ENCODE results near the gene POU4F1.

POU4F1 gene

GRCh38 chr13:78587395-78587794 lies 16.0 kb downstream of the POU4F1 start:
- Histone ChIP-seq H3K36me3 (ENCODE audit: control insufficient read depth, insufficient read depth, low read length) (no peaks in the 10 kb centered on the region), H3K27me3 (ENCODE audit: control insufficient read depth, insufficient read depth, low read length) (peaks cover 76% of the 10 kb centered on the region)

GRCh38 chr13:78586706-78587105 lies 16.6 kb downstream of the POU4F1 start:
- no peak overlapping the region for H3K9ac ChIP-seq (ENCODE audit: low read depth, low read length)
- H3K4me1 ChIP-seq (ENCODE audit: control insufficient read depth, insufficient read depth, low read length): peaks cover 18% of the 10 kb centered on the region
- H3K36me3 ChIP-seq (ENCODE audit: control insufficient read depth, insufficient read depth, low read length): no peaks in the 10 kb centered on the region
- peak overlapping the region; percentile 52 for H3K4me3 ChIP-seq (ENCODE audit: low read depth, low read length)
- no peak overlapping the region for H3K27ac ChIP-seq (ENCODE audit: low read depth, low read length)
- H3K9me3 ChIP-seq (ENCODE audit: control insufficient read depth, insufficient read depth, low read length): no peaks in the 10 kb centered on the region
- peaks cover 69% of the 10 kb centered on the region for H3K27me3 ChIP-seq (ENCODE audit: control insufficient read depth, insufficient read depth, low read length)

More at GRCh38 chr13:78587395-78587794, 16.0 kb downstream of the POU4F1 start:
- no peak overlapping the region for H3K9ac ChIP-seq (ENCODE audit: low read depth, low read length)
- H3K4me1 ChIP-seq (ENCODE audit: control insufficient read depth, insufficient read depth, low read length): peaks cover 20% of the 10 kb centered on the region
- H3K4me3 ChIP-seq (ENCODE audit: low read depth, low read length): peak overlapping the region; percentile 52
- H3K27ac ChIP-seq (ENCODE audit: low read depth, low read length): no peak overlapping the region
- H3K9me3 ChIP-seq (ENCODE audit: control insufficient read depth, insufficient read depth, low read length): no peaks in the 10 kb centered on the region

GRCh38 chr13:78576261-78576660 lies 27.1 kb downstream of the POU4F1 start:
- no peaks in the 10 kb centered on the region for H3K4me1 ChIP-seq (ENCODE audit: control insufficient read depth, insufficient read depth, low read length)
- no peak overlapping the region for H3K4me3 ChIP-seq (ENCODE audit: low read depth, low read length)
- no peak overlapping the region for H3K27ac ChIP-seq (ENCODE audit: low read depth, low read length)
- H3K27me3 ChIP-seq (ENCODE audit: control insufficient read depth, insufficient read depth, low read length): no peaks in the 10 kb centered on the region
- no peaks in the 10 kb centered on the region for H3K36me3 ChIP-seq (ENCODE audit: control insufficient read depth, insufficient read depth, low read length)
- no peaks in the 10 kb centered on the region for H3K9me3 ChIP-seq (ENCODE audit: control insufficient read depth, insufficient read depth, low read length)
- H3K9ac ChIP-seq (ENCODE audit: low read depth, low read length): no peak overlapping the region

GRCh38 chr13:78572459-78572858 lies 30.9 kb downstream of the POU4F1 start:
- Histone ChIP-seq H3K27me3 (ENCODE audit: control insufficient read depth, insufficient read depth, low read length) (no peaks in the 10 kb centered on the region), H3K4me1 (ENCODE audit: control insufficient read depth, insufficient read depth, low read length) (no peaks in the 10 kb centered on the region), H3K27ac (ENCODE audit: low read depth, low read length) (no peak overlapping the region), H3K9me3 (ENCODE audit: control insufficient read depth, insufficient read depth, low read length) (no peaks in the 10 kb centered on the region), H3K9ac (ENCODE audit: low read depth, low read length) (no peak overlapping the region), H3K4me3 (ENCODE audit: low read depth, low read length) (no peak overlapping the region), H3K36me3 (ENCODE audit: control insufficient read depth, insufficient read depth, low read length) (no peaks in the 10 kb centered on the region)

GRCh38 chr13:78569029-78569428 lies 34.3 kb downstream of the POU4F1 start:
- Histone ChIP-seq H3K4me1 (ENCODE audit: control insufficient read depth, insufficient read depth, low read length) (no peaks in the 10 kb centered on the region), H3K9me3 (ENCODE audit: control insufficient read depth, insufficient read depth, low read length) (no peaks in the 10 kb centered on the region), H3K9ac (ENCODE audit: low read depth, low read length) (no peak overlapping the region), H3K27me3 (ENCODE audit: control insufficient read depth, insufficient read depth, low read length) (no peaks in the 10 kb centered on the region), H3K36me3 (ENCODE audit: control insufficient read depth, insufficient read depth, low read length) (no peaks in the 10 kb centered on the region), H3K4me3 (ENCODE audit: low read depth, low read length) (no peak overlapping the region), H3K27ac (ENCODE audit: low read depth, low read length) (no peak overlapping the region)

GRCh38 chr13:78566631-78567030 lies 36.7 kb downstream of the POU4F1 start:
- Histone ChIP-seq H3K4me3 (ENCODE audit: low read depth, low read length) (no peak overlapping the region), H3K9me3 (ENCODE audit: control insufficient read depth, insufficient read depth, low read length) (no peaks in the 10 kb centered on the region), H3K36me3 (ENCODE audit: control insufficient read depth, insufficient read depth, low read length) (no peaks in the 10 kb centered on the region), H3K27me3 (ENCODE audit: control insufficient read depth, insufficient read depth, low read length) (no peaks in the 10 kb centered on the region), H3K9ac (ENCODE audit: low read depth, low read length) (no peak overlapping the region), H3K4me1 (ENCODE audit: control insufficient read depth, insufficient read depth, low read length) (no peaks in the 10 kb centered on the region), H3K27ac (ENCODE audit: low read depth, low read length) (no peak overlapping the region)

GRCh38 chr13:78562237-78562889 lies 41.0 kb downstream of the POU4F1 start:
- no peak overlapping the region for H3K4me3 ChIP-seq (ENCODE audit: low read depth, low read length)
- no peaks in the 10 kb centered on the region for H3K36me3 ChIP-seq (ENCODE audit: control insufficient read depth, insufficient read depth, low read length)
- no peaks in the 10 kb centered on the region for H3K27me3 ChIP-seq (ENCODE audit: control insufficient read depth, insufficient read depth, low read length)
- no peaks in the 10 kb centered on the region for H3K4me1 ChIP-seq (ENCODE audit: control insufficient read depth, insufficient read depth, low read length)
- H3K9ac ChIP-seq (ENCODE audit: low read depth, low read length): no peak overlapping the region
- no peaks in the 10 kb centered on the region for H3K9me3 ChIP-seq (ENCODE audit: control insufficient read depth, insufficient read depth, low read length)
- H3K27ac ChIP-seq (ENCODE audit: low read depth, low read length): no peak overlapping the region

Data from HUES48 (cell line).